ENCODE data around the gene TOP3B.

Gene TOP3B

DNA sequence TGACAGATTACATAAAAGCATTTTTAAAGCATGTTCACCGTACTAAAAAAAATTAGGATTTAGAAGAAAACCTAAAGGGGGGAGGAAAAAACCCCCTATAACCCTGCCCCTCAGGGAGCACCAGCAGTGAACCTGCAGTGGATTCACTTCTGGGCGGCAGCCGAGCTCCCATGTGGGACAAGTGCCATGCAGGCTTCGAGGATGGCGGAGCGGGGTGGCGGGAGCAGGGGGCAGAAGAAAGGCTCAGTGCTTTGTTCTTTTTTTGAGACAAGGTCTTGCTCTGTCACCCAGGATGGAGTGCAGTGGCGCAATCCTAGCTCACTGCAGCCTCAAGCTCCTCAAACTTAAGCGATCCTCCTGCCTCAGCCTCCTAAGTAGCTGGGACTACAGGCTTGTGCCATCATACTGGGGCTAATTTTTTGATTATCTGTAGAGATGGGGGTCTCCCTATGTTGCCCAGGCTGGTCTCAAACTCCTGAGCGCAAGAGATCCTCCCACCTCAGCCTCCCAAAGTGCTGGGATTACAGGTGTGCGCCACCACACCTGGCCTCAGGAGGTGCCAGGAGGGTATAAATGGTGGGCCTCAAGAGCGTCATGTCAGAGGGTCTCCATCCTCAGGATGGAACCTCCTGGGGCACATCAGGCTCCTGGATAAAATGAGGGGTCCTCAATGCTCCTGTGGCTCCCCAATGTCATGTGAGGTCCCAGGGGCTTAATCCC, 64.0 kb downstream of the TOP3B start:
- Histone ChIP-seq H3K79me2 (ENCODE audit: insufficient read depth, low read length) (no peaks in the 10 kb centered on the region), H3K4me3 (ENCODE audit: insufficient read depth, low read length, poor library complexity, severe bottlenecking) (no peak overlapping the region), H3K36me3 (ENCODE audit: low read length) (no peaks in the 10 kb centered on the region), H3K27me3 (ENCODE audit: low read length) (no peaks in the 10 kb centered on the region), H3K9ac (ENCODE audit: low read length) (no peak overlapping the region), H3K4me2 (ENCODE audit: low read depth, low read length, poor library complexity, severe bottlenecking) (no peak overlapping the region), H3K27ac (ENCODE audit: low read depth, low read length) (no peak overlapping the region), H3F3A (ENCODE audit: insufficient read depth) (no peaks in the 10 kb centered on the region), H3K9me3 (ENCODE audit: insufficient read depth, low read length) (no peaks in the 10 kb centered on the region), H3K9me2 (replicated peaks; ENCODE audit: insufficient read depth, low read length) (no peaks in the 10 kb centered on the region), H2AFZ (ENCODE audit: low read depth, low read length, severe bottlenecking) (no peak overlapping the region), H4K20me1 (ENCODE audit: low read depth, low read length) (no peaks in the 10 kb centered on the region)
- TF ChIP-seq, protein P1, sequence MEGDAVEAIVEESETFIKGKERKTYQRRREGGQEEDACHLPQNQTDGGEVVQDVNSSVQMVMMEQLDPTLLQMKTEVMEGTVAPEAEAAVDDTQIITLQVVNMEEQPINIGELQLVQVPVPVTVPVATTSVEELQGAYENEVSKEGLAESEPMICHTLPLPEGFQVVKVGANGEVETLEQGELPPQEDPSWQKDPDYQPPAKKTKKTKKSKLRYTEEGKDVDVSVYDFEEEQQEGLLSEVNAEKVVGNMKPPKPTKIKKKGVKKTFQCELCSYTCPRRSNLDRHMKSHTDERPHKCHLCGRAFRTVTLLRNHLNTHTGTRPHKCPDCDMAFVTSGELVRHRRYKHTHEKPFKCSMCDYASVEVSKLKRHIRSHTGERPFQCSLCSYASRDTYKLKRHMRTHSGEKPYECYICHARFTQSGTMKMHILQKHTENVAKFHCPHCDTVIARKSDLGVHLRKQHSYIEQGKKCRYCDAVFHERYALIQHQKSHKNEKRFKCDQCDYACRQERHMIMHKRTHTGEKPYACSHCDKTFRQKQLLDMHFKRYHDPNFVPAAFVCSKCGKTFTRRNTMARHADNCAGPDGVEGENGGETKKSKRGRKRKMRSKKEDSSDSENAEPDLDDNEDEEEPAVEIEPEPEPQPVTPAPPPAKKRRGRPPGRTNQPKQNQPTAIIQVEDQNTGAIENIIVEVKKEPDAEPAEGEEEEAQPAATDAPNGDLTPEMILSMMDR (IDR thresholded peaks at IDR 0.05; ENCODE audit: insufficient read depth, low read length, poor library complexity, severe bottlenecking): no peak
- TF ChIP-seq EZH2phosphoT487 (conservative IDR thresholded peaks at IDR 0.05; ENCODE audit: low read length): no peak

DNA sequence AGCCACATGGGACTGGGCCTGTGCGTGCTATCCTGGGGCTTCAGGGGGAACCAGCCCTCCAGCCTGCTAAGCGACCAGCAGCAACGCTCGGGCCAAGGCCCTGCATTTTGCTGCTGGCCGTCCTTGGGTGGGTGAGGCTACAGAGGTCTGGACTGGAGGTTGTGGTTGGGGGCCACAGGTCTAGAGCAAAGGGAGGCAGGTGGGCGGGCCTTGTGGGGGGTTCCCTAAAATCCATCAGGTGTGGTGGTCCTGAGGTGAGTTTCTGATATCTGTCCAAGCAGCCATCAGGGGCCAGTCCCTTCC, 64.7 kb downstream of the TOP3B start:
- Histone ChIP-seq H2AFZ (ENCODE audit: low read depth, low read length, severe bottlenecking) (no peak overlapping the region), H3K9me2 (replicated peaks; ENCODE audit: insufficient read depth, low read length) (no peaks in the 10 kb centered on the region), H3K9me3 (ENCODE audit: insufficient read depth, low read length) (no peaks in the 10 kb centered on the region), H3K27ac (ENCODE audit: low read depth, low read length) (no peak overlapping the region), H3K4me2 (ENCODE audit: low read depth, low read length, poor library complexity, severe bottlenecking) (no peak overlapping the region), H4K20me1 (ENCODE audit: low read depth, low read length) (no peaks in the 10 kb centered on the region), H3K27me3 (ENCODE audit: low read length) (no peaks in the 10 kb centered on the region), H3F3A (ENCODE audit: insufficient read depth) (no peaks in the 10 kb centered on the region), H3K4me3 (ENCODE audit: insufficient read depth, low read length, poor library complexity, severe bottlenecking) (no peak overlapping the region), H3K79me2 (ENCODE audit: insufficient read depth, low read length) (no peaks in the 10 kb centered on the region), H3K9ac (ENCODE audit: low read length) (no peak overlapping the region), H3K36me3 (ENCODE audit: low read length) (no peaks in the 10 kb centered on the region)
- TF ChIP-seq, protein P1 (IDR thresholded peaks at IDR 0.05; ENCODE audit: insufficient read depth, low read length, poor library complexity, severe bottlenecking): no peak
- TF ChIP-seq EZH2phosphoT487 (conservative IDR thresholded peaks at IDR 0.05; ENCODE audit: low read length): no peak

DNA sequence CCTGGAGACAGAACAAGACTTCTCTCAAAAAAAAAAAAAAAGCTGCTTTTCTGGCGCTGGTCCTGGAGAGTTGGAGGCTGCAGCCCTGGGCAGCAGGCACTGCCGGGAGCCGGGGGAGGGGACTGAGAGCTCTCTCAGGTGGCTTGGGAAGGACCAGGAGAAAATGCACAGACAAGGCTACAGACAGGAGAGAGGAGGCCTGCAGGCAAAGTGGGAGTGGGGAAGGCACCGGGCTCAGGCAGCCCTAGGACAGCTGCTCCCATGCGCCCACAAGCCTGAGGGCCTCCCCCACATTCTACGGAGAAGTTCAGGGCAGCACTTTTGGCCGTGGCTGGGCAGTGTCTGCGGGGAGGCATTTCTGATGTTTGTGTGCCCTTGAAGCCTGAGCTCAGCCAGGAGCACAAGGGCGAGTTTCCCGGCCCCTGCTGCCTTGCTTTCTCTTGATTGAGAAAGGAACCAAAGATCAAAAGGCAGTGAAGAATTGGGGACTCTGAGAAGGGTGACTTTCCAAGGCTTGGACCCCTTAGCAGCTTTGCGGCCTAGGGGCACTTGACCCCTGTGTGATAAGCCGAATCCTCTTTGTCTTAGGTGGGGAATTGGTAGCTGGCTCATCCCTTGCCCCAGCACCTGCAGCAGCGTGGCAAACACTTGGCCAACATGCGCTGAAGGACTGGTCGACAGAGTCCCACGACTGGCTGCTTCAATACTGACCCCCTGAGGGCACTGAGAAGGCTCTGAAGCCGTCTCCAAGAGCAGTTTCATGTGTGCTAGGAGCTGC, 65.2 kb downstream of the TOP3B start:
- H3F3A ChIP-seq (ENCODE audit: insufficient read depth): no peaks in the 10 kb centered on the region
- TF ChIP-seq, protein P1 (IDR thresholded peaks at IDR 0.05; ENCODE audit: insufficient read depth, low read length, poor library complexity, severe bottlenecking): no peak
- TF ChIP-seq EZH2phosphoT487 (conservative IDR thresholded peaks at IDR 0.05; ENCODE audit: low read length): no peak
- H3K79me2 ChIP-seq (ENCODE audit: insufficient read depth, low read length): no peaks in the 10 kb centered on the region
- H3K9me3 ChIP-seq (ENCODE audit: insufficient read depth, low read length): no peaks in the 10 kb centered on the region
- H4K20me1 ChIP-seq (ENCODE audit: low read depth, low read length): no peaks in the 10 kb centered on the region
- H3K27ac ChIP-seq (ENCODE audit: low read depth, low read length): no peak overlapping the region
- H2AFZ ChIP-seq (ENCODE audit: low read depth, low read length, severe bottlenecking): no peak overlapping the region
- H3K4me2 ChIP-seq (ENCODE audit: low read depth, low read length, poor library complexity, severe bottlenecking): no peak overlapping the region
- no peaks in the 10 kb centered on the region for H3K36me3 ChIP-seq (ENCODE audit: low read length)
- H3K4me3 ChIP-seq (ENCODE audit: insufficient read depth, low read length, poor library complexity, severe bottlenecking): no peak overlapping the region
- H3K27me3 ChIP-seq (ENCODE audit: low read length): no peaks in the 10 kb centered on the region
- no peaks in the 10 kb centered on the region for H3K9me2 ChIP-seq (replicated peaks; ENCODE audit: insufficient read depth, low read length)
- H3K9ac ChIP-seq (ENCODE audit: low read length): no peak overlapping the region

All from SU-DHL-6 (cell line).